GM18508 (cell line): ENCODE data around the gene ZNF740.

Source experiments
- ATAC-seq: cut with Tn5 transposase; IDR thresholded peaks from one replicate; pipeline ENCODE4 v1.9.1; 2021; ENCODE audit warnings: moderate number of reproducible peaks; ENCODE audit not compliant: insufficient read depth, unreplicated experiment

Gene ZNF740

GRCh38 chr12:53241623-53242412 is 61.3 kb downstream of the ZNF740 start:
- no peak for ATAC-seq

DNA sequence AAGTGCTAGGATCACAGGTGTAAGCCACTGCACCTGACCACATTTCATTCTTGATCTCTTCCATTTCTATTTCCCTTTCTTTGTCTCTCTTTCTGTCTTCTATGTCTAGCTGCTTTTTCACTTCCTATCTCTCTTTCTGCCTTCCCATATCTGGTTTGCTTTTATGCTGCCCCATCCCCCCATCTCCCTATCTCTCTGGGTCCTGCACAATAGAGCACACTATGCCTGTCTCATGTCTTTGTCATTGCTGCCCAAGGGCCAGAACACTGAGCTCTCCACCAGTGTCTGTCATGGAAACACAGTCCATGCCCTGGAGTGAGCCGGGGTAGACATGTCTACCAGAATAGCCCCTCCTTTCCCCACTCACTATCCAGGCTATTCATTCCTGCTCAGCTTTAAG is 63.8 kb downstream of the ZNF740 start:
- ATAC-seq = no peak
